GM18868 (cell line): Measurements from ENCODE around the gene GRIK5.

Source experiments
- ATAC-seq: cut with Tn5 transposase; IDR thresholded peaks from one replicate; pipeline ENCODE4 v1.9.1; 2021; ENCODE audit warnings: mild to moderate bottlenecking, moderate library complexity; ENCODE audit not compliant: unreplicated experiment

The GRIK5 gene

DNA sequence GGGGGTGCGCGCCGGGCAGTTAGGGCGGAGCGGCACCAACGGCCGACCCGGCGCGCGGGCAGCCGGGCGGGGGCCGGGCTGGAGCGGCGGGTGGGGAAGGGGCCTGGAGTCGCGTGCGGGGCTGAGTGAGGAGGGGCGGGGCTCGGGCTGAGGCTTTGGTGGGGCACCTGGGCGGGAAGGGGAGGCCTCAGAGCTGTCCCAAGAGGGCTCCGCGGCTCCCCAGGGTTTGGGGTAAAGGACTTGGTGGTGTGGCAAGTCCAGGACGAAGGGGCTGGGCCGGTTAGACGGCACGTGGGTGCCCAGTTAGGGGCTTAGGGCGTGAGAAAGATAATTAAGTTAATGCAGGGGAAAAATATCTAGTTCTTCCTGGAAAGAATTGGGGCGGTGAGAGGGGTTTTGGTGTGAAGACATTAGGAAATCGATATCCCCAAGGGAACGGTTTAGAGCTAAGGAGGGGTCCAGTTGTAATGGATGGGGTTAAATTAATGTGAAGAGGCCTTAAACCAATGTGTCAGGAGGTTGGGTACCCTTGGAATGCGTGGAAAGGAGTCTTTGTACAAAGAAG is 6.5 kb upstream of the GRIK5 start:
- no peak for ATAC-seq

DNA sequence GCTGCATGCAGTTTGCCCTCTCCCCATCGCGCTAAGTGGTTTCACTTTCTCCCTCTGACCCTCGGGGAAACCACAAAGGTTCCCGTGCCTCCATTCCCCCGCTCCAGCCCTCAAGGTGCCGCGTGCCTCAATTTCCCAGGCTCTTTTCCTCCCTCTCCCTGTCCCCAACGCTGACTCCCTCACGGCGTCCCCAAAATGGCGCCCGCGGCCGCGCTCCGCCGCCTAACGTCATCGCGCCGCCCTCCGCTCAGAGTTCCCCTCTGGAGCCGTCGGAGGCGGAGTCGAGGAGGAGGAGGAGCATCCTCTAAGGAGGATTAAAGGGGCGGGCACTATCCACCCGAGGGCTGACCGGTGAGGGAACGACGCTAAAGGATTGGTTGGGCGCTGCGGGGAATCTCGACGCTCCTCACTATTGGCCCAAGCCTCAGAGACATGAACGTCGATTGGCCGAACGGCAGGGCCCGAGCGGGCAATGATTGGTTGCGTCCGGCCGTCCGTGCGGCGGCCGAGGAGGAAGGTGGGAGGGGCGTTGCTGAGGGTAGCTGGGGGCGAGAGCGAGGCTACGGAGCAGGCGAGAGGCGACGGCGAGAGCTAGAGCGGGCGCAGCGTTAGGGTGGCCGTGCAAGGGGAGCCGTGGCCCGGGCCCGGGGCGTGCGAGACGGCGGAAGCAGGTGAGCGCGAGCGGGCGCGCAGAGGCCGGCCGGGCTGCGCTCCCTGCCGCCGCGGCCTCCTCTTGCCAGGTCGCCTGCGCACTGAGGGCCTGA is 5.8 kb upstream of the GRIK5 start, which contains the start of gene ZNF574:
Gene ZNF574, plus strand, starts transcription at position 551 of the 764 bp plus-strand sequence. CDS start 2,441 bp downstream, outside the sequence.
- ATAC-seq = peak; percentile 92

DNA sequence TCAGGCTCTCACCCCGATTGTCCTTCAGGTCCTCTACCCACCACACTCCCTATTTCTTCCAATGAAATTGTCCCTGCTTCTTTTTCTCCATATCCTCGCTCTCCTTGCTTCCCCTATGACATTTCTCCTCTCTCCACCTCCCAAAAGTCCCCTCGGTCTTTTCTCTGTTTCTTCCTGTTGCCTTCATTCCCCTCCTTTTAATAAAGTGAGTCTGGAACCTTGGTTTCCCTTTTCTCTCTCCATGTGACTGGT is 5.3 kb upstream of the GRIK5 start:
- no peak for ATAC-seq

DNA sequence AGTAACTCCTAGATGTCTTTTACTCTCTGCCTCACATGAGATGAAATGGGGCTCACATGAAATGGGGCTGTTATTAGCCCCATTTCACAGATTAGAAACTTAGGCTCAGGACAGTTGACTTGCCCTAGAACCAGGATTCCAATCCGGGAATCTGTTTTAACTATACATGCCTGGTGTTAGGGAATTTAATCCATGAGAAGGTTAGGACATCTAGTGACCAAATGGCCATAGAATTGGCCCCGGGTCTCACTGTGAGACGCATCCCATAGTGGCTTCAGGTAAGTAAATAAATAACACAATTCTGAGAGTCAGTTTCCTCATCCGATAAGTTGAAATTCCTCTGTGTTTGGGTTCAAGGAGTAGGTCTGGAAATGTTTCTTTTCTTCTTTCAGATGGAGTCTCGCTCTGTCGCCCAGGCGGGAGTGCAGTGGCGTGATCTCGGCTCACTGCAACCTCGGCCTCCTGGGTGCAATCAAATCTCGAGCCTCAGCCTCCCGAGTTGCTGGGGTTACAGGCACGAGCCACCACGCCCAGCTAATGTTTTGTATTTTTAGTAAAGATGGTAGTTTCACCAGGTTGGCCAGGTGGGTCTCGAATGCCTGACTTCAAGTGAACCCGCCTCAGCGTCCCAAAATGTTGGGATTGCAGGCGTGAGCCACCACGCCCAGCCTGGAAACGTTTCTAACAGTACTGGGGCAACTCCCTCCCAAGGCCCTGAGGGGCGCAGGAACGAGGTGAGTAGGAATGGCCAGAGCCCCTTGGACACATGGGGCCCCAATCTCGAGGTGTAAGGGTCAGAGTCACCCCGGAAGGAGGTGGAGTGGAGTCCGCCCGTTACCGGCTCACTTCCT is 4.7 kb upstream of the GRIK5 start:
- ATAC-seq = no peak

DNA sequence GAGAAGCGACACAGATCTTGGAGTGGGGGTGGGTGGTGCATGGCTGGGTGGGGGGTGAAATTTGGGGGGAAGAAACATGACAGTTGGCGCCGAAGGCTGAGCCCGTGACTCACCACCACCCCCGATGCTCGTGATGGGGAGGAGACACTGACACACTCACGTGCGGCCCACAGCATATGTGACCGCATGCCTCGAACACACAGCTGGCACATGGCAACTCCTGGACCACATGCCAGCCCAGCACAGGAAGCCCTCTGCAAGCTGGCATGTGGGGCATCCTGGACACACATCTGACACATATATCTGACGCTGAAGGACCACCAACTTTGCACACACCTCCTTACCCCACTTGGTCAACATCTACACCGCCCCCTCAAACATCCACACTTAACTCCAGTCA is 1.2 kb upstream of the GRIK5 start:
- ATAC-seq = no peak

DNA sequence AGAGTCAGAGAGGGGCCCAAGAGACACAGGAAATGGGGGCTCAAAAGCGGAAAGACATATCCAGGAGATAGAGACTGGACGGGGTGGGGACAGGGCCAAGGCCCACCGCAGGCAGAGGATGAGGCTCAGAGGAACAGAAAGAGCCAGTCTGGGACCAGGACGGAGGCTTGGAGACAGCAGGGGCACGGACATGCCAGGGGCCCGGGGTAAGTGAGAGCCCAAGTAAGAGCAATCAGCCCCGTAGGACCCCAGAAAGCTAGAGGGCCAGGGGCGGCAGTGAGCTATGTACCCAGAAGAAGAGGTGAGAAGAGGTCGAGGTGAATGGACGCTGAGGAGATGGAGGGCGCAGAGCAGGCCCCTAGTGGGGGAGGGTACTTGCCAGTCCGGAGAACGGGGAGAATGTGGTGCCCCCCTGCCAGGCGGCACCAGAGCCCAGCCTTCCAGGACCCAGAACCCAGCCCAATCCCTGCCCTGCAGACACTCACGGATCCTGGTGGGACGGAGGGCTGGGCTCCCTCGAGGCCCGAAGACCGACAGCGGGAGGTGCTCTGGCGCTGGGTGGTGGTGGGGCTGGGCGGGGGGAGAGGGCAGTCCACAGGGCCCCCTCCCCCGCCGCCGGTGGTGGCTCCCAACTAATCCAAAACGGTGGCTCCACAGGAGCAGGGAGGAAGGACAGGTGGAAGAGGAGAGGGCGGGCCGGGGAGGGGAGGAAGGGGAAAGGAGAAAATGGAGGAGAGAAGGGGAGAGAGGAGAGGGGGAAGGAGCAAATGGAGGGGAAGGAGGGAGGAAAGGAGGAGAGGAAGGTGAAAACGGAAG is 1.0 kb downstream of the GRIK5 start:
- ATAC-seq = no peak

DNA sequence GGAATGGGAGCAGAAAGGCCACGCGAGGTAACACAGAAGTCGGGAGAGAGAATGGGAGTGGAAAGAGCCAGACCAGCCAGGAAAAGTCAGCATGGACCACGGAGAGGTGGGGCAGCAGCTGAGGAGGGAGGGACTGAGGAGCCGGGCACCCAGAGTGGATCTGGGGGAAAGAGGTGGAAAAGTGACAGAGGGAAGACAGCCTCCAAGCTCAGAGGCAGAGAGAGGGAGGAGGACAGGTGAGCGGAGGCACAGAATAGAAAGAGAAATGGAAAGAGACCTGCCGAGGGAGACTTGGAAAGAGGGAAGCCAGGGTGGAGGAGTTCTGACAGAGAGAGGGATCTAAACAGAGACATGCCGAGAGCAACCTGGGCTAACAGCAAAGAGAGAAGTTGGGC is 1.6 kb downstream of the GRIK5 start:
- ATAC-seq = no peak

DNA sequence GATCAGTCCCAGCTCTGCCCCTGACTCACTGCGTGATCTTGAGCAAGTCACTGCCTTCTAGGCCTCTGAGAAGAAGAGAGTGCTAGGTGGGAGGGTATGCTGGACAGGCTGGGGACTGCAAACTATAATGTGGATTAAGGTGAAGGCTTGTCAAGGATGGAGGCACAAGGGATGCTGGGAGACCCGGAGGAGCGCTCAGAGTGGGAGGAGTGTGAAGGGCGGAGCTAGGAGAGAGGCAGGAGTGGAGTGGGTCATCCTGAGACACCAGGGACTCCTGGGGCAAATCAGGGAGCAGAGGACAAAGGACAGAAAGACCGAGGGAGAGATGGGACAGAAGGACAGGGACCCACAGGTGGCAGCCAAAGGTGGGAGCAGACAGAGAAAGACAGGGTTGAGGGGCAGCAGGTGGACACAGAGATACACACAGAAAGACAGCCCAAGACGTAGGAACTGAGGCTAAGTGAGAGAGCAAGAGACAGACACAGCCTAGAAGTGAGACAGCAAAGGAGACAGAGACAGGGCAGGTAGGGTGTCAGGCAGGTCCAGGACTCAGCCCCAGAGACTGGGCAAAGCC is 2.6 kb downstream of the GRIK5 start:
- no peak for ATAC-seq

DNA sequence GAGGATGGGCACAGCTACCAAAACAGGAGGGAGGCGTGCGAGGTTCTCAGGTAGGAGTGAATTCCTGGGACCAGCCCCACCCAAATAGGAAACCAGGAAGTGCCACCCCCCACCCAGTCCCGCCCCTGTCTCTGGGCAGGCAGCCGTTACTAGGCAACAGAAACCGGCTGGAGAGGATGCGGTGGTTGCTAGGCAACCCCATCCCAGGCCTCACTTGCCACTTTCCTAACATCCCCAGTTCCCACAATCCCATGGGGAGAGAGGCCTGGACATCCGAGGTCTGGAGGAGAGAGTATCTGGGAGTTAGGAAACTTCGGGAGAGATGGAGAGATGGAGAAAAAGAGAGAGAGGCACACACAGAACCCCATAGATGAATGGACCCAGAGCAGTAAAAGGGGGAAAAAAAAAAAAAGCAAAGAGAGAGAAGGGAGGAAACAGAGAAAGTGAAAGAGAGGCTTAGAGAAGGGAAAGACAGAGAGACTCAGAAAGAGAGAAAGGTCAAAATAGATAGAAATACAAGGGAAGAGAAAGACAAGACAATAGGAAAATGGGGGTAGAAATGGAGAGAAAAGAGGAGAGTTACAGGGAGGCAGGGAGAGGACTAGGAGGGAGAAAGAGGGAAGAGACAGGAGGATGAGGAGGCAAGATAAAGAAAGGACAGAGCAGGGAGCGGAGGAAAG is 3.8 kb downstream of the GRIK5 start:
- ATAC-seq = no peak

DNA sequence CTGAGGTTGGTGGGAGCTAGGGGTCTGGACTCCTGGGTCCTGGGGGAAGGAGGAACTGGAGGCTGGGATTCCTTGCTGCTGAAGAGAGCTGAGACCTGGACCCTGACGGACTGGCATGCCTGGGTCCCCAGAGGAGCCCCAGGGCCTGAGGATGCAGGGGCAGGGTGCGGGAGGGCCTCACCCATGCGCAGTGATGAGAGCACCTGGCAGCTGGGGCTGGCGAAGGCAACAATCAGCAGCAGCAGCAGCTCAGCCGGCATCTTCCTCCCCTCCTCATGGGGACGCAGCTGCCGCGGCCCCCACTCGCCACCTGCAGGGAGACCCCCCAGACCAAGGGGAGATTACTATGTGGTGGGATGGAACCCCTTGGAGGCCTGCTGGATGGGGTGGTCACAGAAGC is 4.5 kb downstream of the GRIK5 start:
- no peak for ATAC-seq

- no peak for ATAC-seq
These were observed 5.0 kb downstream of the GRIK5 start for GRCh38 chr19:42065051-42065450.

DNA sequence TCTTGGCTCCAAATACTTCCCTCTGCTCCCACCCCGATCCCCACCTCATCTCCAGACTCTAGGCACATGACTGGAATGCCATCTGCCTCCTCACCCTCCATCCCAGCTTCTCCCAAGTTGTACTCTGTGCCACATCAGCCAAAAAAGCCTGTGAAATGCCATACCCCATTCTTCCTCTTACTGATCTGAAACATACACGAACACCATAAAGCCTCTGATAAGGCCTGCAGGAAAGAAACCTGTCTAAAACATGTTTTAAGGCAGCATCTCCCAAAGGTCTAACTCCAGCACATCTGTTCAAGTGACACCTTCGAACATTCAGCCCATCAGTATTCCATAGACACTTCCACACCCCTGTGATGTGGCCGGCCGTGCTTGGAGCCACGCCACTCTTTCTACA is 5.6 kb downstream of the GRIK5 start:
- ATAC-seq = no peak

DNA sequence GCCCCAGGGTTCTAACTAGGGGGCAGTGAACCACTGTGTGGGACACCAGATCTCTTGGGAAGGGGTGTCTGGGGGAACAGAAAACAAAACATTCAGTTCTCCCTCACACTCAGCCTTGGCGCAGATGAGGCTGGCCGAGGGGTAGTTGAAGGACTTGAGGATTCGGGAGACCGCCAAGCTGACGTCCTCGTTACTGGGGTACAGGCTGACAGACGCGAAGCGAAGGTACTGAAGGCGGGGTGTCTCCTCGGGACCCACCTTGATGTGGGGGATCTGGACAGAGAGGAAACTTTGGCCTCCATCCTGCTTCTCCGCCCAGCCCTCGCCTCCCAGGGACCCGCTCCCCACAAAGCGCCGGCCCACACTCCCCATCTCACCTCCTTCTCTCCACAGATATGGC is 7.6 kb downstream of the GRIK5 start:
- no peak for ATAC-seq

- ATAC-seq = no peak
These were observed 9.9 kb downstream of the GRIK5 start for GRCh38 chr19:42060117-42060516.

DNA sequence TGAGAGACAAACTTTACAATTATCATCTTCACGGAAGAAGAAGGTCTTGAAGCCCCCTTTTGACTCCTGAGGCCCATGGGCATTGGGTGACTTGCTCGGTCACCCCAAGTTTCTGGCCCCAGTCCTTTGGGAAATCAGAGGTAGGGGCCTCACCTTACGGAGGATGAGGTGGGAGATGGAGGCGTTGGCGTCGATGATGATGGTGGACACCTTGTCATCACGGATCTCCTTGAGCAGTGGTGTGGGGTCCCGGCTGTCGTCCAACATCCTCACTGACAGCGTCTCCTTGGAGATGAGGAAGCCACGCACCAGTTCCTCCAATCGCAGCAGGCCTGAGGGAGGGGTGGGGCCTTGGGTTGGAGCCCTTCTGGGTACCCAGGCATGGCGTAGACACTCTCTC is 10.8 kb downstream of the GRIK5 start:
- no peak for ATAC-seq

- ATAC-seq = no peak
These were observed 12.2 kb downstream of the GRIK5 start for GRCh38 chr19:42057846-42058245.

DNA sequence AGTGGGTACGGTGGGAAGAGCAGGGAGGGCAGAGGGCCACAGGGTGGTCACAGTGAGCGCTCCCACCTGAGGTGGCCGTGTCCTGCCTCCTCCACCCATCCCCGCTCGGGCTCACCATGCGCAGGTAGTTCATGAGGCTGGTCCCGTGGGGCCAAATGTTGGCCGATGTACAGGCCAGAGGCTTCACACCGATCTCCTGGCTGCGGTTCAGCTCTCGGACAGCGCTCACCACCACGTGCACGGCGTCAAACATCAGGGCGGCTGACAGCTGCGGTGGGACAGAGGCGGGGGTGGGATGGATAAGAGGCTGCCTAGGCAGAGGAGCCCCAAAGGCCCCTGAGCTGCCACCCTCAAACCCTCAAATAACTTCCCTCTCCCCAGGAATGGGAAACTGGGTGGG is 15.8 kb downstream of the GRIK5 start:
- no peak for ATAC-seq

DNA sequence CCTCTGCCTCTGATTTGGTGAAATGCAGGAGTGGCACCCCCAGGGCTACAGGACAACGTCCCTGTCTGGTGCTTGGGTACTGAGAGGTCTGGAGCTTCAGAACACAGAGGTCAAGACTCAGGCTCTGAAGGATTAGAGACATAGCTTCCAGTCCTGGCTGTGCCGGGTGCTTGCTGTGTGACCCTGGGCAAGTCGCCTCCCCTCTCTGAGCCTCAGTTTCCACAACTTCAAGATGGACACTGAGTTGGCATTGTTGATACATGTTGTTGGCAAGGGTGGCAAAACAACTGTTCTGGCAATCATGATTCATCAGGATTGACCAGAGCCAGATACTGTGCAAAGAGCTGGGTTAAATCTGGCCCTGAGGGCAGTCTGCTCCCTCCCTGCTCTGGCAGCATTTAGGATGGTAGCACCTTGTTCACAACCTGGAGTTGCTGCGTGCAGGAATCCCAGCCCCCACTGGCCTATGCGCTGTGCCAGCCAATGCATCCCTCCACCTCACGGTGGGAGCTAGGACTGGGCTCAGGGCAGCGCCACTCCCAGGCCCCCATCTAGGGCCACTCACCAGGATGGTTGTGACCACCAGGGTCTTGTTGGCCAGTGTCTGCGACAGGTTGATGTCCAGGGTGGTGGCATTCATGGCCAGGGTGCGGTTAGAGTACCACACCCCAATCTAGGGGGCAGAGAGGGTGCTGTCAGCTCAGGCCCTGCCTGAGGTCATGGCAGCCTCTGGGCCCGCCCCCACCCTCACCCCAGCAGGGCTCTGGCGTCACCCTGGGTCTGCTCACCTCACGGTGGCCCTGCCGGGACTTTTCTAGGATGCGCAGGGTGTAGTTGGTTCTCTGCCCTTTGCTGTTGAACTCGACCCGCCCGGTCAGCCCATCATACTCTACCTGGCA is 16.7 kb downstream of the GRIK5 start:
- no peak for ATAC-seq

GRCh38 chr19:42052241-42052863 is 17.7 kb downstream of the GRIK5 start:
- no peak for ATAC-seq
